MCF 10A (cell line): ENCODE measurements around the gene BCAS3. TPM values are rescaled to one million over a fixed set of nuclear protein-coding genes. Genes with fewer than 3 reads are reported as not detected.

Source experiments
- BruUV-seq: library from RNA; stranded (reverse); fragments of 400-500 nt; replicated peaks from 2 replicates; lab custom pipeline; 2021; lab: Mats Ljungman, UMichigan
- CTCF ChIA-PET: fragments of 300-600 bp; sonication (Branson Sonifier 250); formaldehyde crosslinking; extraction: SDS; loops from one replicate; lab custom pipeline; 2021; ENCODE audit warnings: antibody characterized with exemption, inconsistent platforms; lab: Yijun Ruan, JAX
- POLR2A ChIA-PET: fragments of 300-600, 350-650 bp; sonication (Branson Sonifier 250); formaldehyde crosslinking; extraction: SDS; loops from one replicate; lab custom pipeline; 2020; ENCODE audit warnings: antibody characterized with exemption, inconsistent platforms; lab: Yijun Ruan, JAX
- DNase-seq: peaks from one replicate; pipeline ENCODE4 v3.0.0-alpha.2; 2018; ENCODE audit not compliant: unreplicated experiment
- H3K27ac Mint-ChIP-seq: one replicate; pipeline ENCODE4 v1.8.0; 2022; ENCODE audit warnings: mild to moderate bottlenecking, low read depth, mixed read lengths; ENCODE audit not compliant: unreplicated experiment
- H3K27me3 Mint-ChIP-seq: one replicate; pipeline ENCODE4 v1.8.0; 2022; ENCODE audit warnings: mixed read lengths; ENCODE audit not compliant: insufficient read depth, unreplicated experiment
- H3K36me3 Mint-ChIP-seq: one replicate; pipeline ENCODE4 v1.8.0; 2022; ENCODE audit warnings: mild to moderate bottlenecking, moderate library complexity, mixed read lengths; ENCODE audit not compliant: insufficient read depth, unreplicated experiment
- H3K4me1 Mint-ChIP-seq: one replicate; pipeline ENCODE4 v1.8.0; 2022; ENCODE audit warnings: mixed read lengths; ENCODE audit not compliant: insufficient read depth, unreplicated experiment
- H3K4me3 Mint-ChIP-seq: one replicate; pipeline ENCODE4 v1.8.0; 2022; ENCODE audit warnings: mild to moderate bottlenecking, moderate library complexity, mixed read lengths; ENCODE audit not compliant: unreplicated experiment
- H3K9me3 Mint-ChIP-seq: one replicate; pipeline ENCODE4 v1.8.0; 2022; ENCODE audit warnings: mixed read lengths; ENCODE audit not compliant: unreplicated experiment
- intact Hi-C: fragments of 100-400 bp; cut with micrococcal nuclease; formaldehyde crosslinking; loops from 2 replicates; pipeline ENCODE4 v1.14.1; 2022
- total RNA-seq: library from RNA; stranded (reverse); gene quantifications from 2 replicates; pipeline ENCODE4 v1.2.3, GENCODE V29; 2022
- TF ChIP-seq, protein P1 (sequence below): fragments of 200-600 bp; IDR thresholded peaks from one replicate; pipeline ENCODE4 v1.8.0; 2022; ENCODE audit warnings: antibody characterized with exemption, mild to moderate bottlenecking; ENCODE audit not compliant: unreplicated experiment

The BCAS3 gene
- total RNA-seq, 1 experiment from 2014 or later, result 14.6 TPM

DNA sequence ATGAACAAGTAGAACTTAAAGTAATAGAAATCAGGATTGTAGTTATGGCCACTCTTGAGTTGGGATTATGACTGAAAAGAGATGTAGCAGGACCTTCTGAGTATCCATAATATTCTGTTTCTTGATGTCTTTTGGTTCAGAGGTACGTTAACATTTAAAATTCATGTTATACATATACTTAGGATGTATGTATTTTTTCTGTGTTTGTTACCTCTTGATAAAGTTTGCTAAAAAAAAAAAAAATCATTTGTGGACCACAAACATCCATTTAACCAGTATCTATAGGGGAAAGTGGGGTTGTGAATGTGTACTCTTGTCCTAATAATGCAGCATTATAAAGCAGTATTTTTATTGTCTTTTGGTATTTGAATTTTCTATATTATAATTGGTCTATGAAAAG lies 65.6 kb downstream of the BCAS3 start:
- ChIA-PET CTCF (interaction anchor here (2.1 kb wide), 1 partner anchor 23 kb away, joined by 9 read pairs; no protein-coding TSS in a partner anchor), POLR2A (interaction anchor here (1.0 kb wide), 1 partner anchor 8 kb away, joined by 3 read pairs; no protein-coding TSS in a partner anchor)
- no TSS peak for BruUV-seq
- intact Hi-C loops, result no loop called here
- H3K27me3 Mint-ChIP-seq, result no peaks in the 10 kb centered on the region
- H3K27ac Mint-ChIP-seq, result no peak overlapping the region
- H3K36me3 Mint-ChIP-seq, result no peaks in the 10 kb centered on the region
- no peaks in the 10 kb centered on the region for H3K9me3 Mint-ChIP-seq
- H3K4me3 Mint-ChIP-seq, result no peak overlapping the region
- H3K4me1 Mint-ChIP-seq, result no peaks in the 10 kb centered on the region
- DNase-seq, result no peak
- TF ChIP-seq, protein P1, sequence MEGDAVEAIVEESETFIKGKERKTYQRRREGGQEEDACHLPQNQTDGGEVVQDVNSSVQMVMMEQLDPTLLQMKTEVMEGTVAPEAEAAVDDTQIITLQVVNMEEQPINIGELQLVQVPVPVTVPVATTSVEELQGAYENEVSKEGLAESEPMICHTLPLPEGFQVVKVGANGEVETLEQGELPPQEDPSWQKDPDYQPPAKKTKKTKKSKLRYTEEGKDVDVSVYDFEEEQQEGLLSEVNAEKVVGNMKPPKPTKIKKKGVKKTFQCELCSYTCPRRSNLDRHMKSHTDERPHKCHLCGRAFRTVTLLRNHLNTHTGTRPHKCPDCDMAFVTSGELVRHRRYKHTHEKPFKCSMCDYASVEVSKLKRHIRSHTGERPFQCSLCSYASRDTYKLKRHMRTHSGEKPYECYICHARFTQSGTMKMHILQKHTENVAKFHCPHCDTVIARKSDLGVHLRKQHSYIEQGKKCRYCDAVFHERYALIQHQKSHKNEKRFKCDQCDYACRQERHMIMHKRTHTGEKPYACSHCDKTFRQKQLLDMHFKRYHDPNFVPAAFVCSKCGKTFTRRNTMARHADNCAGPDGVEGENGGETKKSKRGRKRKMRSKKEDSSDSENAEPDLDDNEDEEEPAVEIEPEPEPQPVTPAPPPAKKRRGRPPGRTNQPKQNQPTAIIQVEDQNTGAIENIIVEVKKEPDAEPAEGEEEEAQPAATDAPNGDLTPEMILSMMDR, result no peak

DNA sequence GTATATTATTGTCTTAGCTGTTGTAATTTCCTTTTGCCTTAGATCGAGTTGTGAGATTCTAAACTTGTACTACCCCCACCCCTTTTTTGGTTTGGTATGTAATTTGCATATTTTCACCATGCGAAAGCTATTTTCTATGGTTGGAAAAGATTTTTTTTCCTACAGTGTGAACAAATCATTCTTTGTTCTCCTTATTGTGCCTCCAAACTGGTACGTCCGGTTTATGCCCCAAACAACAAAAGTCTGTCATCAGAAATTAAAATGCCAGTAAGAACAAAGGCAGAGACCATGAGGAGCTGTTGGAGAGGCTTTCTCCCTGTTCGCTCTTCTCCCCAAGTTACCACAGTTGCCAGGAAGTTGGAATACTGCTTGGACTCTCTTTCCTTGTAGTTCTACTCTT lies 66.1 kb downstream of the BCAS3 start:
- Mint-ChIP-seq H3K9me3 (no peaks in the 10 kb centered on the region), H3K36me3 (no peaks in the 10 kb centered on the region), H3K4me3 (no peak overlapping the region), H3K27me3 (no peaks in the 10 kb centered on the region), H3K4me1 (no peaks in the 10 kb centered on the region), H3K27ac (peak overlapping the region; percentile 59)
- intact Hi-C loops, result no loop called here
- ChIA-PET POLR2A (interaction anchor here (1.0 kb wide), 1 partner anchor 8 kb away, joined by 3 read pairs; no protein-coding TSS in a partner anchor), CTCF (interaction anchor here (2.1 kb wide), 1 partner anchor 23 kb away, joined by 9 read pairs; no protein-coding TSS in a partner anchor)
- DNase-seq, result no peak
- no TSS peak for BruUV-seq
- TF ChIP-seq, protein P1, result no peak

DNA sequence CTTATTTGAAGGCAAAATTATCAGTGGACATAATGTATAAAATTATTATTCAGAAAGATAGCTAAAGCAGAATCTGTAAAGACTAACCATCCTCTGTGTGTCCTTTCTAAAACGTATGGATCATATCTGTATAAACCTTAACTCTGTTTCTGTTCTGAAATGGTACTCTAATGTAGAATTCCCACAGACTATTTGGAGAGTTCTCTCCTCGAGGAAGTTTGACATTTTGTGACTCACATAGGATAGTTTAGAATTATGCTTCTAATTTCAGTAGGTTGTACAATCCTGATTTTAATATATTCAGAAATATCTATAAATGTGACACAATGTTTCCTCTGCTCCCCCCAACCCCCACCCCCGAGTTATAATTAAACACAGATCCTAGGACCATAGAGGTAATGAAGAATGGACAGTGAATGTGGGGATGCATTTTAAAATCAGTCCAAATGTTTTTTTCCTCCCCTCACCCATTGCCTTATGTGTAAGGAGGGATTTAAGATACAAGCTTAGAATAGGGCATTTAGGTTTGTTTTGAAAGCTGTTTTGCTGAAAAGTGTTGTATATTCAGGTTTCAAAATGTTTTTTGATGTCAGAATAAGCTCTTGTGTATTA lies 66.8 kb downstream of the BCAS3 start:
- no peak for DNase-seq
- Mint-ChIP-seq H3K27ac (peak overlapping the region; percentile 59), H3K9me3 (no peaks in the 10 kb centered on the region), H3K4me3 (no peak overlapping the region), H3K36me3 (no peaks in the 10 kb centered on the region), H3K27me3 (no peaks in the 10 kb centered on the region), H3K4me1 (no peaks in the 10 kb centered on the region)
- intact Hi-C loops, result no loop called here
- BruUV-seq, result no TSS peak
- TF ChIP-seq, protein P1, result no peak
- CTCF ChIA-PET, result interaction anchor here (0.5 to 2.1 kb wide), 3 partner anchors 24 to 556 kb away, joined by 3 to 9 read pairs (median 3); no protein-coding TSS in a partner anchor
- POLR2A ChIA-PET, result interaction anchor here (1.0 kb wide), 1 partner anchor 9 kb away, joined by 3 read pairs; no protein-coding TSS in a partner anchor

DNA sequence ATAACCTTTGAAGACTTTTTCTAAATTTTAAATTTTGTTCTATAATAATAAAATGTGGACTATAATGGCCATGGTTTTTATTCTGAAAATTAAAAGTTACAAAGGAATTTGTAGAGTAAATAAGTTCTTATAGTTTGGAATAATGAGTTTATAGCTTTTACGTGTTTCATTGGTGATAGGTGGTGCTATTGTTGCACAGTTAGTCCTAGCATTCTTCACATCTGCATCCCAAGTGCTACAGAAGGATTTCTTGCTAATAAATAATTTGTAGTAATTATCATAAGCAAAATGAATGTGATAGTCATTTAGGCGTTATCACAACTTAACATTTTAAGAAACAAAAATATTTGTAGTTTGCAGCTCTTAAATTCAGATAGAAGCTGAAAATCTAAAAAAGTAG lies 67.9 kb downstream of the BCAS3 start:
- no peak overlapping the region for H3K27ac Mint-ChIP-seq
- ChIA-PET POLR2A (interaction anchor here (0.6 kb wide), 1 partner anchor 68 kb away, joined by 4 read pairs; the partner anchor contains the start of gene BCAS3), CTCF (interaction anchor here (0.5 to 1.6 kb wide), 6 partner anchors 11 to 495 kb away, joined by 3 read pairs; no protein-coding TSS in a partner anchor)
- DNase-seq, result peak; percentile 4
- H3K27me3 Mint-ChIP-seq, result no peaks in the 10 kb centered on the region
- no TSS peak for BruUV-seq
- intact Hi-C loops, result no loop called here
- no peaks in the 10 kb centered on the region for H3K36me3 Mint-ChIP-seq
- H3K9me3 Mint-ChIP-seq, result peaks cover 3% of the 10 kb centered on the region
- TF ChIP-seq, protein P1, result no peak
- no peak overlapping the region for H3K4me3 Mint-ChIP-seq
- no peaks in the 10 kb centered on the region for H3K4me1 Mint-ChIP-seq
